Measurements from ENCODE around the gene THSD4.

Gene THSD4

GRCh38 chr15:71357321-71357732, 242.1 kb downstream of the THSD4 start:
- Histone ChIP-seq H3K27ac (replicated peaks) (no peak overlapping the region), H3K27me3 (ENCODE audit: insufficient read depth, poor library complexity, severe bottlenecking) (no peaks in the 10 kb centered on the region), H3K4me3 (replicated peaks; ENCODE audit: insufficient read depth, low read length) (no peak overlapping the region)
- no peak for TF ChIP-seq CTCF (IDR thresholded peaks at IDR 0.05; ENCODE audit: insufficient read depth, low read length)
- no peak for TF ChIP-seq GABPA (IDR thresholded peaks at IDR 0.05; ENCODE audit: low read depth)
- TF ChIP-seq POLR2AphosphoS5 (IDR thresholded peaks at IDR 0.05; ENCODE audit: low read depth) = no peak
- TF ChIP-seq REST (IDR thresholded peaks at IDR 0.05; ENCODE audit: insufficient replicate concordance, low read depth) = no peak
- no peak for TF ChIP-seq SPI1 (IDR thresholded peaks at IDR 0.05; ENCODE audit: borderline replicate concordance, low read depth)
- no peak for DNase-seq (ENCODE audit: low read depth in 1 of 2, low spot score in 1 of 2)

- Histone ChIP-seq H3K27me3 (ENCODE audit: insufficient read depth, poor library complexity, severe bottlenecking) (no peaks in the 10 kb centered on the region), H3K27ac (replicated peaks) (no peak overlapping the region), H3K4me3 (replicated peaks; ENCODE audit: insufficient read depth, low read length) (no peak overlapping the region)
- DNase-seq (ENCODE audit: low read depth in 1 of 2, low spot score in 1 of 2) = no peak
- TF ChIP-seq CTCF (IDR thresholded peaks at IDR 0.05; ENCODE audit: insufficient read depth, low read length) (no peak), REST (IDR thresholded peaks at IDR 0.05; ENCODE audit: insufficient replicate concordance, low read depth) (no peak), SPI1 (IDR thresholded peaks at IDR 0.05; ENCODE audit: borderline replicate concordance, low read depth) (no peak), POLR2AphosphoS5 (IDR thresholded peaks at IDR 0.05; ENCODE audit: low read depth) (no peak), GABPA (IDR thresholded peaks at IDR 0.05; ENCODE audit: low read depth) (no peak)
Measured at GRCh38 chr15:71357967-71358366, 242.7 kb downstream of the THSD4 start.

- TF ChIP-seq REST (IDR thresholded peaks at IDR 0.05; ENCODE audit: insufficient replicate concordance, low read depth) = no peak
- TF ChIP-seq CTCF (IDR thresholded peaks at IDR 0.05; ENCODE audit: insufficient read depth, low read length) = no peak
- no peak for TF ChIP-seq POLR2AphosphoS5 (IDR thresholded peaks at IDR 0.05; ENCODE audit: low read depth)
- TF ChIP-seq SPI1 (IDR thresholded peaks at IDR 0.05; ENCODE audit: borderline replicate concordance, low read depth) = no peak
- no peak for TF ChIP-seq GABPA (IDR thresholded peaks at IDR 0.05; ENCODE audit: low read depth)
- Histone ChIP-seq H3K27ac (replicated peaks) (no peak overlapping the region), H3K4me3 (replicated peaks; ENCODE audit: insufficient read depth, low read length) (no peak overlapping the region), H3K27me3 (ENCODE audit: insufficient read depth, poor library complexity, severe bottlenecking) (no peaks in the 10 kb centered on the region)
- DNase-seq (ENCODE audit: low read depth in 1 of 2, low spot score in 1 of 2) = no peak
Measured at GRCh38 chr15:71359246-71359645, 244.0 kb downstream of the THSD4 start.

All from HL-60 (cell line).